HCT116 (cell line): Measurements from ENCODE around the gene NARS2. TPM values are rescaled to one million over a fixed set of nuclear protein-coding genes. Genes with fewer than 3 reads are reported as not detected.

ENCODE experiments used
- ATAC-seq: fragments of 200-7000 bp; cut with Tn5 transposase; 2 replicates; pipeline ENCODE4 v1.9.1; 2020; ENCODE audit warnings: mild to moderate bottlenecking, moderate library complexity
- BruUV-seq: library from RNA; stranded (reverse); fragments of 400-500 nt; replicated peaks from 2 replicates; lab custom pipeline; 2021; lab: Mats Ljungman, UMichigan
- CTCF ChIA-PET: fragments of 300-600 bp; sonication (Branson Sonifier 250); formaldehyde crosslinking; loops from one replicate; lab custom pipeline; 2021; ENCODE audit warnings: antibody characterized with exemption; lab: Charles Lee
- POLR2A ChIA-PET: fragments of 300-600, 350-600 bp; sonication (Branson Sonifier 250); formaldehyde crosslinking; loops from one replicate; lab custom pipeline; 2021; ENCODE audit warnings: antibody characterized with exemption; lab: Charles Lee
- RAD21 ChIA-PET, 2 experiments: fragments of 300-600 bp; sonication (Branson Sonifier 250); formaldehyde crosslinking; loops; one replicate each; lab custom pipeline; 2023; ENCODE audit warnings: low total read pairs in 2 of 2; ENCODE audit not compliant: uncharacterized antibody in 2 of 2, unreplicated experiment in 2 of 2, low non-redundant PET in 1 of 2; lab: Charles Lee
- DNase-seq: peaks from one replicate; pipeline ENCODE4 v3.0.0-alpha.2; 2010; ENCODE audit warnings: low read depth, low spot score
- H2AFZ ChIP-seq: fragments of 200-600 bp; shearing (Covaris generic), sonication (generic); 2 replicates; pipeline ENCODE4 v1.6.1; 2017; ENCODE audit warnings: low read depth, mixed run types, mixed read lengths, antibody characterized with exemption, low read length; ENCODE audit not compliant: poor library complexity, severe bottlenecking
- H3K27ac ChIP-seq: 2 replicates; pipeline ENCODE4 v1.5.1; 2012; ENCODE audit warnings: low read depth, low read length
- H3K27me3 ChIP-seq: fragments of 200-600 bp; sonication (generic); 2 replicates; pipeline ENCODE4 v1.6.1; 2016; ENCODE audit warnings: mixed run types, low read length, mixed read lengths; ENCODE audit not compliant: insufficient read depth
- H3K36me3 ChIP-seq, 2 experiments: fragments of 200-500 bp in 1 of 2; fragments of 200-600 bp in 1 of 2; sonication (Bioruptor generic) in 1 of 2; sonication (generic) in 1 of 2; 2 replicates each; pipeline versions ENCODE4 v1.5.1 to v1.6.1; 2014 to 2016; ENCODE audit warnings: low read length in 2 of 2, inconsistent platforms in 1 of 2, mixed read lengths in 1 of 2, mixed run types in 1 of 2; ENCODE audit not compliant: insufficient read depth in 2 of 2, control insufficient read depth in 1 of 2
- H3K4me1 ChIP-seq, 2 experiments: fragments of 200-600 bp in 1 of 2; sonication (generic) in 1 of 2; 2 replicates each; pipeline versions ENCODE4 v1.5.1 to v1.6.1; 2012 to 2017; ENCODE audit warnings: low read length in 2 of 2, inconsistent platforms in 1 of 2, mild to moderate bottlenecking in 1 of 2, mixed read lengths in 1 of 2, mixed run types in 1 of 2, moderate library complexity in 1 of 2; ENCODE audit not compliant: insufficient read depth in 2 of 2, control insufficient read depth in 1 of 2
- H3K4me2 ChIP-seq: fragments of 200-600 bp; sonication (generic); 2 replicates; pipeline ENCODE4 v1.6.1; 2017; ENCODE audit warnings: mixed run types, low read length, mixed read lengths
- H3K4me3 ChIP-seq, 2 experiments: fragments of 200-600 bp in 1 of 2; sonication (generic) in 1 of 2; replicated peaks in 1 of 2; 2 replicates each; pipeline ENCODE4 v1.5.1; 2011 to 2016; ENCODE audit warnings: low read length in 2 of 2, control low read depth in 1 of 2, low read depth in 1 of 2, mild to moderate bottlenecking in 1 of 2, mixed read lengths in 1 of 2, mixed run types in 1 of 2
- H3K79me2 ChIP-seq: fragments of 200-600 bp; sonication (generic); 2 replicates; pipeline ENCODE4 v1.6.1; 2017; ENCODE audit warnings: mild to moderate bottlenecking, mixed run types, low read length, moderate library complexity, mixed read lengths; ENCODE audit not compliant: insufficient read depth
- H3K9ac ChIP-seq: fragments of 200-600 bp; sonication (generic); 2 replicates; pipeline ENCODE4 v1.6.1; 2016; ENCODE audit warnings: low read length, mixed read lengths
- H3K9me2 ChIP-seq: fragments of 200-600 bp; sonication (generic), shearing (Covaris generic); 2 replicates; pipeline ENCODE4 v1.6.1; 2017; ENCODE audit warnings: mixed run types, mild to moderate bottlenecking, moderate library complexity; ENCODE audit not compliant: insufficient read depth
- H3K9me3 ChIP-seq, 2 experiments: fragments of 200-500 bp in 1 of 2; fragments of 200-600 bp in 1 of 2; sonication (Bioruptor generic) in 1 of 2; sonication (generic) in 1 of 2; 2 replicates each; pipeline ENCODE4 v1.6.1; 2014 to 2017; ENCODE audit warnings: low read length in 2 of 2, mixed read lengths in 2 of 2, inconsistent platforms in 1 of 2, low read depth in 1 of 2, mild to moderate bottlenecking in 1 of 2, mixed run types in 1 of 2, moderate library complexity in 1 of 2; ENCODE audit not compliant: control insufficient read depth in 1 of 2, insufficient read depth in 1 of 2
- H4K20me1 ChIP-seq: fragments of 200-600 bp; sonication (generic), shearing (Covaris generic); 2 replicates; pipeline ENCODE4 v1.6.1; 2017; ENCODE audit warnings: mixed run types, mild to moderate bottlenecking, moderate library complexity; ENCODE audit not compliant: insufficient read depth
- ATF3 ChIP-seq: IDR thresholded peaks from 2 replicates; pipeline ENCODE4 v1.6.1; 2012
- CBX3 ChIP-seq: IDR thresholded peaks from 2 replicates; pipeline ENCODE4 v1.6.1; 2012; ENCODE audit warnings: low read depth
- CEBPB ChIP-seq: IDR thresholded peaks from 2 replicates; pipeline ENCODE4 v1.6.1; 2012; ENCODE audit warnings: low read depth
- CTCF ChIP-seq, 3 experiments: fragments of 200-600 bp in 1 of 3; sonication (generic) in 1 of 3; IDR thresholded peaks in 2 of 3; conservative IDR thresholded peaks in 1 of 3; 2 replicates each; pipeline ENCODE4 v1.5.1; 2012 to 2017; ENCODE audit warnings: low read depth in 2 of 3, low read length in 2 of 3, antibody characterized with exemption in 1 of 3, borderline replicate concordance in 1 of 3, control low read depth in 1 of 3, mild to moderate bottlenecking in 1 of 3, mixed read lengths in 1 of 3, mixed run types in 1 of 3, moderate library complexity in 1 of 3; ENCODE audit not compliant: insufficient read depth in 1 of 3
- EGR1 ChIP-seq: IDR thresholded peaks from 2 replicates; pipeline ENCODE4 v1.6.1; 2012; ENCODE audit warnings: low read depth
- EZH2phosphoT487 ChIP-seq: fragments of 200-600 bp; IDR thresholded peaks from 2 replicates; pipeline ENCODE4 v1.6.1; 2018; ENCODE audit warnings: antibody characterized with exemption, borderline replicate concordance
- FOSL1 ChIP-seq: IDR thresholded peaks from 2 replicates; pipeline ENCODE4 v1.6.1; 2012; ENCODE audit warnings: low read depth
- JUND ChIP-seq: IDR thresholded peaks from 2 replicates; pipeline ENCODE4 v1.6.1; 2012
- MAX ChIP-seq: IDR thresholded peaks from 2 replicates; pipeline ENCODE4 v1.6.1; 2012
- RAD21 ChIP-seq: IDR thresholded peaks from 2 replicates; pipeline ENCODE4 v1.6.1; 2012; ENCODE audit warnings: low read depth, mild to moderate bottlenecking
- REST ChIP-seq: IDR thresholded peaks from 2 replicates; pipeline ENCODE4 v1.6.1; 2012; ENCODE audit warnings: low read depth
- SRF ChIP-seq: IDR thresholded peaks from 2 replicates; pipeline ENCODE4 v1.6.1; 2012; ENCODE audit warnings: low read depth
- TCF7L2 ChIP-seq: IDR thresholded peaks from 2 replicates; pipeline ENCODE4 v1.7.0; 2011; ENCODE audit warnings: borderline replicate concordance, inconsistent platforms; ENCODE audit not compliant: insufficient read depth, insufficient read length; ENCODE audit errors: extremely low read depth
- ZBTB33 ChIP-seq: IDR thresholded peaks from 2 replicates; pipeline ENCODE4 v1.6.1; 2011; ENCODE audit warnings: mild to moderate bottlenecking, low read length, moderate library complexity; ENCODE audit not compliant: insufficient replicate concordance; ENCODE audit errors: extremely low read depth
- ZFX ChIP-seq: fragments of 450-650 bp; IDR thresholded peaks from 2 replicates; pipeline ENCODE4 v1.6.1; 2017
- intact Hi-C: fragments of 100-400 bp; cut with micrococcal nuclease; formaldehyde crosslinking; loops from 2 replicates; pipeline ENCODE4 v1.10.0; 2022
- total RNA-seq: library from RNA; stranded (reverse); gene quantifications from one replicate; pipeline ENCODE4 v1.2.1, GENCODE V29; 2021; ENCODE audit not compliant: unreplicated experiment

NARS2 gene
- total RNA-seq, 1 experiment from 2014 or later: 26.0 TPM

GRCh38 chr11:78588517-78588916 lies 13.9 kb upstream of the NARS2 start:
- RAD21 ChIA-PET: no interaction called here
- Histone ChIP-seq H3K9ac (no peak overlapping the region), H3K9me2 (no peaks in the 10 kb centered on the region), H3K4me3 (no peak overlapping the region), H3K79me2 (no peaks in the 10 kb centered on the region), H3K27ac (no peak overlapping the region), H3K9me3 (peaks cover 0 to 11% of the 10 kb centered on the region in 2 experiments; a peak in 2 of 4 replicates), H3K4me1 (no peaks in the 10 kb centered on the region), H3K27me3 (no peaks in the 10 kb centered on the region)
- intact Hi-C loops: no loop called here
- no TSS peak for BruUV-seq
- POLR2A ChIA-PET: no interaction called here
- CTCF ChIA-PET: no interaction called here
- no peak for DNase-seq
- ATAC-seq: no peak
- TF ChIP-seq SRF: no peak
- TF ChIP-seq CBX3: no peak
- TF ChIP-seq CEBPB: no peak
- no peak for TF ChIP-seq ATF3
- TF ChIP-seq ZBTB33: no peak
- TF ChIP-seq REST: no peak
- no peak for TF ChIP-seq TCF7L2
- no peak for TF ChIP-seq RAD21
- no peak for TF ChIP-seq JUND
- TF ChIP-seq ZFX: no peak
- TF ChIP-seq FOSL1: no peak
- no peak for TF ChIP-seq EZH2phosphoT487
- TF ChIP-seq MAX: no peak
- TF ChIP-seq CTCF (IDR thresholded peaks at IDR 0.05 in 2 of 3, conservative IDR thresholded peaks at IDR 0.05 in 1 of 3; ENCODE audit: borderline replicate concordance in 1 of 3, insufficient read depth in 1 of 3, low read depth in 2 of 3, low read length in 2 of 3): no peak
- TF ChIP-seq EGR1: no peak
- TF ChIP-seq, all 23 proteins: peak for 0
- H3K36me3 ChIP-seq: no peaks in the 10 kb centered on the region
- H4K20me1 ChIP-seq: no peaks in the 10 kb centered on the region
- H2AFZ ChIP-seq: no peak overlapping the region
- H3K4me2 ChIP-seq: no peak overlapping the region
